DOHH2 (cell line): Measurements from ENCODE around the gene DLAT.
"Not testable (repeated sequence)": the region's sequence is repeated elsewhere in the genome, so short reads cannot be mapped to it uniquely, and the experiment has no call there.

ENCODE experiments used
- H3F3A ChIP-seq: fragments of 200-600 bp; sonication (generic), shearing (Covaris generic); 2 replicates; pipeline ENCODE4 v1.6.0; 2016; ENCODE audit warnings: antibody characterized with exemption, mild to moderate bottlenecking; ENCODE audit not compliant: control insufficient read depth, insufficient read depth
- H3K27ac ChIP-seq: fragments of 200-600 bp; sonication (generic); 2 replicates; pipeline ENCODE4 v1.5.1; 2014; ENCODE audit warnings: low read depth, mild to moderate bottlenecking, low read length, moderate library complexity
- H3K27me3 ChIP-seq: fragments of 200-600 bp; sonication (generic); 2 replicates; pipeline ENCODE4 v1.6.1; 2014; ENCODE audit warnings: mild to moderate bottlenecking, low read length, mixed read lengths; ENCODE audit not compliant: control insufficient read depth
- H3K36me3 ChIP-seq: fragments of 200-600 bp; sonication (generic); 2 replicates; pipeline ENCODE4 v1.6.1; 2014; ENCODE audit warnings: mild to moderate bottlenecking, low read length, moderate library complexity, mixed read lengths; ENCODE audit not compliant: control insufficient read depth
- H3K4me1 ChIP-seq: fragments of 200-600 bp; sonication (generic); 2 replicates; pipeline ENCODE4 v1.6.1; 2014; ENCODE audit warnings: mild to moderate bottlenecking, low read length, mixed read lengths; ENCODE audit not compliant: control insufficient read depth
- H3K4me2 ChIP-seq: fragments of 200-600 bp; sonication (generic); 2 replicates; pipeline ENCODE4 v1.6.0; 2014; ENCODE audit warnings: mild to moderate bottlenecking, low read length, moderate library complexity
- H3K4me3 ChIP-seq: fragments of 200-600 bp; sonication (generic); 2 replicates; pipeline ENCODE4 v1.5.1; 2014; ENCODE audit warnings: mild to moderate bottlenecking, low read length, mixed read lengths
- H3K79me2 ChIP-seq: fragments of 200-600 bp; sonication (generic); 2 replicates; pipeline ENCODE4 v1.6.1; 2014; ENCODE audit warnings: mild to moderate bottlenecking, low read length, mixed read lengths; ENCODE audit not compliant: control insufficient read depth
- H3K9me2 ChIP-seq: fragments of 200-600 bp; sonication (generic); replicated peaks from 2 replicates; pipeline ENCODE4 v1.6.1; 2014; ENCODE audit warnings: mild to moderate bottlenecking, low read length, mixed read lengths; ENCODE audit not compliant: control insufficient read depth
- H3K9me3 ChIP-seq: fragments of 200-600 bp; sonication (generic); 2 replicates; pipeline ENCODE4 v1.6.1; 2014; ENCODE audit warnings: antibody characterized with exemption, low read length, mixed read lengths; ENCODE audit not compliant: control insufficient read depth, insufficient read depth
- H4K20me1 ChIP-seq: fragments of 200-600 bp; sonication (generic); 2 replicates; pipeline ENCODE4 v1.6.0; 2014; ENCODE audit warnings: low read depth, mild to moderate bottlenecking, antibody characterized with exemption, low read length, moderate library complexity; ENCODE audit not compliant: control insufficient read depth, insufficient read depth
- EZH2phosphoT487 ChIP-seq: fragments of 200-600 bp; sonication (generic); IDR thresholded peaks from 2 replicates; pipeline ENCODE4 v1.6.1; 2017; ENCODE audit warnings: borderline replicate concordance, mild to moderate bottlenecking, antibody characterized with exemption, low read length, moderate library complexity, mixed read lengths
- TF ChIP-seq, protein P1 (sequence below): fragments of 200-600 bp; sonication (generic); IDR thresholded peaks from one replicate; pipeline ENCODE4 v1.5.1; 2014; ENCODE audit warnings: antibody characterized with exemption, mild to moderate bottlenecking, low read depth, low read length; ENCODE audit not compliant: poor library complexity, severe bottlenecking

DLAT gene

GRCh38 chr11:112004389-112004788 is 20.8 kb upstream of the DLAT start:
- Histone ChIP-seq H3K79me2 (no peaks in the 10 kb centered on the region), H3K9me2 (no peaks in the 10 kb centered on the region), H3K27ac (no peak overlapping the region), H4K20me1 (no peaks in the 10 kb centered on the region), H3F3A (no peaks in the 10 kb centered on the region), H3K36me3 (no peaks in the 10 kb centered on the region), H3K4me2 (peak overlapping the region; percentile 36; the same call in 1 of the 2 replicates), H3K4me3 (no peak overlapping the region), H3K27me3 (no peaks in the 10 kb centered on the region), H3K4me1 (peaks cover 6% of the 10 kb centered on the region), H3K9me3 (no peaks in the 10 kb centered on the region)
- no peak for TF ChIP-seq EZH2phosphoT487
- TF ChIP-seq, protein P1, sequence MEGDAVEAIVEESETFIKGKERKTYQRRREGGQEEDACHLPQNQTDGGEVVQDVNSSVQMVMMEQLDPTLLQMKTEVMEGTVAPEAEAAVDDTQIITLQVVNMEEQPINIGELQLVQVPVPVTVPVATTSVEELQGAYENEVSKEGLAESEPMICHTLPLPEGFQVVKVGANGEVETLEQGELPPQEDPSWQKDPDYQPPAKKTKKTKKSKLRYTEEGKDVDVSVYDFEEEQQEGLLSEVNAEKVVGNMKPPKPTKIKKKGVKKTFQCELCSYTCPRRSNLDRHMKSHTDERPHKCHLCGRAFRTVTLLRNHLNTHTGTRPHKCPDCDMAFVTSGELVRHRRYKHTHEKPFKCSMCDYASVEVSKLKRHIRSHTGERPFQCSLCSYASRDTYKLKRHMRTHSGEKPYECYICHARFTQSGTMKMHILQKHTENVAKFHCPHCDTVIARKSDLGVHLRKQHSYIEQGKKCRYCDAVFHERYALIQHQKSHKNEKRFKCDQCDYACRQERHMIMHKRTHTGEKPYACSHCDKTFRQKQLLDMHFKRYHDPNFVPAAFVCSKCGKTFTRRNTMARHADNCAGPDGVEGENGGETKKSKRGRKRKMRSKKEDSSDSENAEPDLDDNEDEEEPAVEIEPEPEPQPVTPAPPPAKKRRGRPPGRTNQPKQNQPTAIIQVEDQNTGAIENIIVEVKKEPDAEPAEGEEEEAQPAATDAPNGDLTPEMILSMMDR = peak; percentile 87

DNA sequence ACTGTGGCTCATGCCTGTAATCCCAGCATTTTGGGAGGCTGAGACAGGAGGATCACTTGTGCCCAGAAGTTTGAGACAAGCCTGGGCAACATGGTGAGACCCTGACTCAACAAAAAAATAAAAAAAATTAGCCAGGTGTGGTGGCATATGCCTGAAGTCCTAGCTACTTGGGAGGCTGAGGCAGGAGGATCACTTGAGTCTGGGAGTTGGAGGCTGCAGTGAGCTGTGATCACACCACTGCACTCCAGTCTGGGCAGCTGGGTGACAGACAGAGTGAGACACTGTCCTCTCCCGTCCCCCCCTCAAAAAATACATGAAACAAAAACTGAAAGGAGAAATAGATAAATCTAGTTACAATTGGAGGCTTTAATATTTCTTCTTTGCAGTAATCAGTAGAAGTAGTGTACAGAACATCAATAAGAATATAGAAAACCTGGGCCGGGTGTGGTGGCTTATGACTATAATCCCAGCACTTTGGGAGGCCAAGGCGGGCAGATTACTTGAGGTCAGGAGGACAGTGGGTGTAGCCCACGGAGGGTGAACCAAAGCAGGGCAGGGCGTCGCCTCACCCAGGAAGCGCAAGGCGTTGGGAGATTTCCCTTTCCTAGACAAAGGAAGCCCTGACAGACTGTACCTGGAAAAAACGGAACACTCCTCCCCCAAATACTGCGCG is 19.6 kb upstream of the DLAT start:
- Histone ChIP-seq H3K79me2 (no peaks in the 10 kb centered on the region), H3K27me3 (no peaks in the 10 kb centered on the region), H3K27ac (no peak overlapping the region), H4K20me1 (no peaks in the 10 kb centered on the region), H3K4me1 (peaks cover 6% of the 10 kb centered on the region), H3K4me3 (no peak overlapping the region), H3K9me3 (no peaks in the 10 kb centered on the region), H3K36me3 (no peaks in the 10 kb centered on the region), H3K4me2 (no peak overlapping the region), H3F3A (no peaks in the 10 kb centered on the region), H3K9me2 (no peaks in the 10 kb centered on the region)
- TF ChIP-seq, protein P1 = no peak
- TF ChIP-seq EZH2phosphoT487 = no peak

DNA sequence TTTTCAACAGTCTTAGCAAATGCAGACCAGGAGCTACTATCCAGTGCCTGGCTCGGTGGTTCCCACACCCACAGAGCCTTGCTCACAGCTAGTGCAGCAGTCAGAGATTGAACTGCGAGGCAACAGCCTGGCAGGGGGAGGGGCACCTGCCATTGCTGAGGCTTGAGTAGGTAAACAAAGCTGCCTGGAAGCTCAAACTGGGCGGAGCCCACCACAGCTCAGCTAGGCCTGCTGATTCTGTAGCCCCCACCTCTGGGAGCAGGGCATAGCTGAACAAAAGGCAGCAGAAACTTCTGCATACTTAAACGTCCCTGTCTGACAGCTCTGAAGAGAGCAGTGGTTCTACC is 19.1 kb upstream of the DLAT start:
- H3K4me2 ChIP-seq, H3K9me2 ChIP-seq, H3F3A ChIP-seq, H3K4me1 ChIP-seq, H3K79me2 ChIP-seq, H3K36me3 ChIP-seq, H3K27ac ChIP-seq, H3K9me3 ChIP-seq, H3K4me3 ChIP-seq, H4K20me1 ChIP-seq, H3K27me3 ChIP-seq: not testable (repeated sequence)

GRCh38 chr11:112011451-112011850 is 13.8 kb upstream of the DLAT start:
- H3K4me1 ChIP-seq, H3F3A ChIP-seq: not testable (repeated sequence)

More at GRCh38 chr11:112011451-112011850, 13.8 kb upstream of the DLAT start:
- not testable (repeated sequence) for H3K4me3 ChIP-seq, H3K9me3 ChIP-seq, H3K27me3 ChIP-seq, H4K20me1 ChIP-seq, H3K27ac ChIP-seq, H3K9me2 ChIP-seq, H3K4me2 ChIP-seq, H3K36me3 ChIP-seq, H3K79me2 ChIP-seq
